ENCODE data around the gene IL18RAP. TPM values are rescaled to one million over a fixed set of nuclear protein-coding genes. Genes with fewer than 3 reads are reported as not detected.

The IL18RAP gene
- total and polyA plus RNA-seq, 4 donors = 1.00 to 34.0 (median 7.5) TPM

- H3K9me3 ChIP-seq (ENCODE audit: control insufficient read depth in 4 of 4, insufficient read depth in 3 of 4, low read length in 3 of 4) = no peaks in the 10 kb centered on the region
- no peak for ATAC-seq (ENCODE audit: insufficient read depth, low FRiP score)
- H3K4me3 ChIP-seq = no peak overlapping the region
- H3K9ac ChIP-seq (ENCODE audit: insufficient read depth in 1 of 2, low read length in 2 of 2) = no peak overlapping the region
- DNase-seq = no peak
- no peaks in the 10 kb centered on the region for H3K27me3 ChIP-seq (ENCODE audit: control insufficient read depth in 3 of 3, insufficient read depth in 3 of 3, low read length in 2 of 3)
- H3K4me1 ChIP-seq (ENCODE audit: control insufficient read depth in 5 of 5, insufficient read depth in 5 of 5, low read length in 5 of 5) = peaks cover 0 to 4% (median 0%) of the 10 kb centered on the region in 5 donors
- H3K36me3 ChIP-seq (ENCODE audit: control insufficient read depth in 4 of 4, insufficient read depth in 4 of 4, low read length in 4 of 4) = no peaks in the 10 kb centered on the region
- H3K27ac ChIP-seq (ENCODE audit: low read depth in 1 of 2, low read length in 1 of 2) = no peak overlapping the region
- TF ChIP-seq CTCF (IDR thresholded peaks at IDR 0.05; ENCODE audit: control extremely low read depth, extremely low read depth) = no peak
These were observed 69.0 kb downstream of the IL18RAP start for GRCh38 chr2:102492006-102492405.

- H3K36me3 ChIP-seq (ENCODE audit: control insufficient read depth in 4 of 4, insufficient read depth in 4 of 4, low read length in 4 of 4) = no peaks in the 10 kb centered on the region
- 91 to 93% methylated on average over 1 of the region's 1 CpG for WGBS, 2 donors
- DNase-seq = no peak
- H3K4me3 ChIP-seq = no peak overlapping the region
- no peaks in the 10 kb centered on the region for H3K4me1 ChIP-seq (ENCODE audit: control insufficient read depth in 5 of 5, insufficient read depth in 5 of 5, low read length in 5 of 5)
- ATAC-seq (ENCODE audit: insufficient read depth, low FRiP score) = no peak
- no peak overlapping the region for H3K27ac ChIP-seq (ENCODE audit: low read depth in 1 of 2, low read length in 1 of 2)
- TF ChIP-seq CTCF (IDR thresholded peaks at IDR 0.05; ENCODE audit: control extremely low read depth, extremely low read depth) = no peak
- no peak overlapping the region for H3K9ac ChIP-seq (ENCODE audit: insufficient read depth in 1 of 2, low read length in 2 of 2)
- no peaks in the 10 kb centered on the region for H3K27me3 ChIP-seq (ENCODE audit: control insufficient read depth in 3 of 3, insufficient read depth in 3 of 3, low read length in 2 of 3)
- no peaks in the 10 kb centered on the region for H3K9me3 ChIP-seq (ENCODE audit: control insufficient read depth in 4 of 4, insufficient read depth in 3 of 4, low read length in 3 of 4)
These were observed 71.6 kb downstream of the IL18RAP start for GRCh38 chr2:102494570-102494969.

DNA sequence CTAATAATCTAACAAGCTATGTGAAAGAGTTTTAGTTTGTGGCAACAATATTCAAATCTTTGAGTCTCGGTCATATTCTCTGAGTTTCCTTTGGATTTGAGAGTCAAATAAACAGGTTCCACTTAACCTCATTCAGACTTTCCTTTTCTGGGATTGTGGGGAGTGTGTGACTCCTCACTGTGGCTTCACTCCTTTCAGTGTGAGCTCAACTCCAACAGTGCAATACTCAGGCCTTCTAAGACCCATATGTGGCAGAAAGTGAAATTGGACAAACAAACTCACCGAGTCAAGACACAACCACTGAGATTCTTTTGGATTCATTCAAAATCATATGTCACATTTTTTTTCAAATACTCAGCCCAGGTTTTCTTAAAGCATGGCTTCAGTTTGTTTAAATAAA is 75.5 kb downstream of the IL18RAP start:
- no peak for TF ChIP-seq CTCF (IDR thresholded peaks at IDR 0.05; ENCODE audit: control extremely low read depth, extremely low read depth)

GRCh38 chr2:102499558-102499957 is 76.6 kb downstream of the IL18RAP start:
- WGBS, 2 donors = 86 to 93% methylated on average over 1 of the region's 1 CpG
- H3K4me1 ChIP-seq (ENCODE audit: control insufficient read depth in 5 of 5, insufficient read depth in 5 of 5, low read length in 5 of 5) = no peaks in the 10 kb centered on the region
- ATAC-seq (ENCODE audit: insufficient read depth, low FRiP score) = no peak
- H3K4me3 ChIP-seq = no peak overlapping the region
- H3K27ac ChIP-seq (ENCODE audit: low read depth in 1 of 2, low read length in 1 of 2) = no peak overlapping the region
- TF ChIP-seq CTCF (IDR thresholded peaks at IDR 0.05; ENCODE audit: control extremely low read depth, extremely low read depth) = no peak
- H3K9me3 ChIP-seq (ENCODE audit: control insufficient read depth in 4 of 4, insufficient read depth in 3 of 4, low read length in 3 of 4) = peaks cover 0 to 4% (median 0%) of the 10 kb centered on the region in 4 donors
- no peaks in the 10 kb centered on the region for H3K27me3 ChIP-seq (ENCODE audit: control insufficient read depth in 3 of 3, insufficient read depth in 3 of 3, low read length in 2 of 3)
- no peaks in the 10 kb centered on the region for H3K36me3 ChIP-seq (ENCODE audit: control insufficient read depth in 4 of 4, insufficient read depth in 4 of 4, low read length in 4 of 4)
- H3K9ac ChIP-seq (ENCODE audit: insufficient read depth in 1 of 2, low read length in 2 of 2) = no peak overlapping the region
- DNase-seq = no peak

More for the DNA sequence above, 75.5 kb downstream of the IL18RAP start:
- Histone ChIP-seq H3K36me3 (ENCODE audit: control insufficient read depth in 4 of 4, insufficient read depth in 4 of 4, low read length in 4 of 4) (no peaks in the 10 kb centered on the region), H3K4me3 (no peak overlapping the region), H3K9ac (ENCODE audit: insufficient read depth in 1 of 2, low read length in 2 of 2) (no peak overlapping the region), H3K9me3 (ENCODE audit: control insufficient read depth in 4 of 4, insufficient read depth in 3 of 4, low read length in 3 of 4) (peaks cover 0 to 4% (median 0%) of the 10 kb centered on the region in 4 donors), H3K4me1 (ENCODE audit: control insufficient read depth in 5 of 5, insufficient read depth in 5 of 5, low read length in 5 of 5) (no peaks in the 10 kb centered on the region), H3K27me3 (ENCODE audit: control insufficient read depth in 3 of 3, insufficient read depth in 3 of 3, low read length in 2 of 3) (no peaks in the 10 kb centered on the region), H3K27ac (ENCODE audit: low read depth in 1 of 2, low read length in 1 of 2) (no peak overlapping the region)
- DNase-seq (no peak), ATAC-seq (ENCODE audit: insufficient read depth, low FRiP score) (no peak)
- WGBS, 2 donors = 86 to 90% methylated on average over 2 of the region's 2 CpGs
